DMS114 treated with DMSO at 0.1 percent for 48 hours (cell line): ENCODE measurements around the gene RBM44.

Experiments
- DNase-seq: peaks from one replicate; lab custom pipeline; 2025; ENCODE audit not compliant: unreplicated experiment; lab: John Stamatoyannopoulos, UW

Gene RBM44

GRCh38 chr2:237870754-237871651, 72.4 kb downstream of the RBM44 start:
- DNase-seq = no peak

- DNase-seq = no peak
Measured at GRCh38 chr2:237872178-237872887, 73.8 kb downstream of the RBM44 start.

GRCh38 chr2:237873421-237873831, 74.8 kb downstream of the RBM44 start:
- no peak for DNase-seq

DNA sequence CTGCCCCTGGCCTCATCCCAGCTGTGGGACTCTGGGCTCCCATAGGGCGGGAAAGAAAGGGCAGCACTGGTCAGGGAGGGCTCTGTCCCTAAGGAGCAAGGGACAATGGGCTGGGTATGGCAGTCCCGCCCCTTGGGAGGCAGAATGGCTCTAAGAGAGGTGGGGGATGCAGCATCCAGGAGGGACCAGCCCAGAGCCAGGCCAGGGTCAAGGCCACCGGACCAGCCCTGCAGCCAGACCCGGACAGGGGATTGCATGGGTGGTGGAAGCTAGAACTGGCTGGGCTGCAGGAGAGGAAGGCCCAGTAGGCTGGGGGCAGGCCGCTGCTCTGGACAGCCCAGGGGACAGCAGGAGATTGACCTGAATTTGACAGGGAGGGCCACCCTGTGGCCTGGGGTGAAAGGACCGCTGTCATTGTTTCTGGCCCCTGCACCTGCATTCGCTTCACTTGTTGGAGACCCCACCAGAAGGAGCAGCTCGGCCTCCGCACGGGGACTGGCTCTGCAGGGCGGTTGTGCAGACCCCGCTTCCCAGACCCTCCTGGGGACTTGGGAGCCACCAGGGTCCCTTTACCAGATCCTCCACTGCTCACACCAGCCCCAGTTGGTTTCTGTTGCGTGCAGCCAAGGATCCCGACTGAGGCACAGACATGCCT, 75.4 kb downstream of the RBM44 start:
- no peak for DNase-seq

DNA sequence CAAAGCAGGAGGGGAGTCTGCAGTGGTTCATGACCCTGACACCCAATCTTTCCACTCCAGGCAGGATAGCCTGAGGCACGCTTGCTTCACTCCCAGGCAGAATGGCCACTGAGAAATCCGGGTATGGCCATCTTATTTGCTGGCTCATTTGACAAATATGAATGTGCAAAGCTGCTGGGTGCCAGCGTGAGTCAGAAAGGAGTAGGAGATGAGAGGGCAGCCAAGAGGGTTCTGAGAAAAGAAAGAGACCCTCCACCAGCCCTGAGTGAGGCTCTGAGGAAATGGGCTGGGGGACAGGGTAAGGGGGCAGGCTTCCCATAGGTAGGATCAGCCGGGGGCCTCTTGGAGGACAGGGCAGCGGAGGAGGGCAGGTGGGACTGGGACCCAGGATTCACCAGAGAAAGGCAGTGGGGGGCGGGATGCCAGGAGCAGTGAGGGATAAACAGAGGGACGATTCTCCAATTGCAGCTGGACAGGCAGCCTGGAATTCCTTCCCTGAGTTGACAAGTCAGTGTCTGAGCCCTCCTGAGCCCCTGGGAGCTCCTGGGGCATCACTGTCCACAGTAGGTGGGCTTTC, 76.1 kb downstream of the RBM44 start:
- no peak for DNase-seq

DNA sequence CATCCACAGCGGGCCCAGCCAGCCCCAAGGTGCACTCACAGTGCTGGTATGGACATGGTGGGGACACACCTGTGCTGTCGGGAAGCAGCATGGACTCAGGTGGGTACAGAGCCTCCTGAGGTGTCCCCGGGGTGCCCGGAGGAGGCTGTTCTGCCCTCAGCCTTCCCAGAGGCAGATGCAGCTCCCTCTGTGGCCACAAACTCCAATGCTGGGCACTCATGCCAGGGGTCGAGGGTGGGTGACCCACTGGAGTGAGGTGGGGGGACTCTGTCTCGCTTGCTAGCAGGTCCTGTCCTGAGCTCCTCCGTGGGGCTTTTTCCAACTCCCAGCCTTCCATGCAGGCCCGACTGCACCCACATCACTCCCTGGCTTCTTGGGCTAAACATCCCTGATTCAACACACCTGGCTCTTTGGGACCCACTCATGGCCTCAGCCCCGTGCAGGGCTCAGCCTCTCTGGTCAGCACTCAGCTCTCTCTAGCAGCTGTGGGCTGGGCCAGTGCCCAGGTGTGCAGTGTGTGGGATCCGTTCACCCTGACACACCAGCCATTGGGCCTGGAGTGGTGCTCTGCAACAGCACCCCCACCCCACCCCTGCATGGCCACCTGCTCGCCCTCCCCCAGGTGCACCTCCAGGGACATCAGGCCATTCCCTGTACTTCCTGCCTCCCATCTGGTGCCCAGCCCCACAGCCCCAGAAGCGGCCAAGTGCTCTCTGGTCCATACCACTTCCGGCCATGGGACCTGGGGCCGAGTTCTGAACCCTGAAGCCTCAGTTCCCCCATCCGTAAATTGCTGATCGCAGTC, 76.9 kb downstream of the RBM44 start:
- DNase-seq = no peak

GRCh38 chr2:237876061-237876526, 77.5 kb downstream of the RBM44 start:
- no peak for DNase-seq

DNA sequence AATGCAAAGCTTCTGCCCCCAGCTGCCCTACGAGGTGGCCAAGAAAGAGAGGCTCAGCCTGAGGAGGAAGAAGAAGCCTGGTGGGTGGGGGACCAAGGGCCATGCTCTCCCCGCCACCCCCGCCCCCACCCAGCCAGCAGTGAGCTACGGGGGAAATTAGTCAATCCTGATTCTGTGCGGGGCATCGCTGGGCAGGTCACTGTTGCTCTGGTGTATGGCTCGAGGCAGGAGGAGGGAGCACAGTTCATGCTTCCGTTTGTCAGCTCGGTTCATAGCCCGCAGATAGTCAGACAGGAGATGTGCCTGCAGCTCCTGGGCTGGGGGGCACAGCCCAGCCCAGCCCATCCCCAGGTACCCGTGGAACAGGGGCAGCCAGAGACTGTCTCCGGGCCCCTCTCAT, 78.0 kb downstream of the RBM44 start:
- DNase-seq = no peak

DNA sequence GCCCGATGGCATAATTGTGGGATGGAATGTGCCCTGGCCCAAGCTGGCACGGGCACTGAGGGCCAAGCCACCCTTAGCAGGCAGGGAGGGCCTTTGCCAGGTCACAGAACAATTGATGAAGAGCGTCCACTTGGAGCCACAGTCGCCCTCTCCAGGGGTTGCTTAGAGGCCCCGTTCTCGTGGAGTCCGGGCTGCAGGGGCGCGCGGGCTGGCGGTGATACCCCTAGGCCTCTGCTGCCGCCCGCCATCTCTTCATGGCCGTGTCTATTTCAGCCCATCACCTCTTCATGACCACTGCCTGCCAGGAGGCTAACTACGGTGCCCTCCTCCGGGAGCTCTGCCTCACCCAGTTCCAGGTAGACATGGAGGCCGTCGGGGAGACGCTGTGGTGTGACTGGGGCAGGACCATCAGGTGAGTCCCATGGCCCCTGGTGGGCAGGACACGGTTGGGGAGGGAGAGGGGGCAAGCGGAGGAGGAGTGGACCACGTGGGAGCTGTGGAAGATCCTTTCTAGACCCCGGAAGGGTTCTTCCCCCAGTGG, 78.4 kb downstream of the RBM44 start:
- no peak for DNase-seq

- no peak for DNase-seq
Measured at GRCh38 chr2:237877576-237878307, 79.2 kb downstream of the RBM44 start.

DNA sequence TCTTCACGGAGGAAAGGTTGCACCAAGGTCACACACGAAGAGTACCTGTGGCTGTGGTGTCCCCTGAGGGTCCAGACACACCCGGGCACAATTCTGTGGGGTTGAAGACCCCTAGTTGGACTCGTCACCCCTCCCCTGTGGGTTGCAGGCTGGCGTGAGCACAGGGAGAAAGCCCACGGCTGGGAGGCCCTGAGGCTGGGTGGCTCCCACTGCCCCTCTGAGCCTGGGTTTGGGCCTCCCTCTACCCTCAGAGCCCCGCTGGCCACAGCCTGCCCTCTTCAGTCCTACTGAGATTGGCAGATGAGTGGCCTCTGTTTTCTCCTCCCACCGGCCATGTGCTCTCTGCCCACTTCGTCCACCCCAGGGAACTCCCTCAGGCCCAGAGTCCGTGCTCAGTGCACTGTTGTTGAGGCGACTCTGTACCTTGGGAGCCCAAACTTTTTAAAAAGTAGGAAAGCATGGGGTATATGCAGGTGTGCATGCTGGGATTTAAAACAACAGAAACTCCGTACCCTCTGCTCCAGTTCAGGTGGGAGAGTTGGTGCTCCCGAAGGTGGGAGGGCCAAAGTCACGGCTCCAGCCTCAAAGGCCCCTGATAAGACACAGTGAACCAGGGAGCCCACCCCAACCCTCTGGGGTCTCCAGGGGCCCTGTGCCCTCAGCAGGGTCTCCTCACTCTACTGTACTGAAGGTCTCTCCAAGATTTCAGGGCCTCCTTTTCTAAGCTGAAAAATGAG, 79.9 kb downstream of the RBM44 start:
- DNase-seq = no peak

GRCh38 chr2:237879058-237879430, 80.5 kb downstream of the RBM44 start:
- no peak for DNase-seq

- no peak for DNase-seq
Measured at GRCh38 chr2:237879991-237880560, 81.5 kb downstream of the RBM44 start.

- DNase-seq = no peak
Measured at GRCh38 chr2:237882510-237883481, 84.2 kb downstream of the RBM44 start.

DNA sequence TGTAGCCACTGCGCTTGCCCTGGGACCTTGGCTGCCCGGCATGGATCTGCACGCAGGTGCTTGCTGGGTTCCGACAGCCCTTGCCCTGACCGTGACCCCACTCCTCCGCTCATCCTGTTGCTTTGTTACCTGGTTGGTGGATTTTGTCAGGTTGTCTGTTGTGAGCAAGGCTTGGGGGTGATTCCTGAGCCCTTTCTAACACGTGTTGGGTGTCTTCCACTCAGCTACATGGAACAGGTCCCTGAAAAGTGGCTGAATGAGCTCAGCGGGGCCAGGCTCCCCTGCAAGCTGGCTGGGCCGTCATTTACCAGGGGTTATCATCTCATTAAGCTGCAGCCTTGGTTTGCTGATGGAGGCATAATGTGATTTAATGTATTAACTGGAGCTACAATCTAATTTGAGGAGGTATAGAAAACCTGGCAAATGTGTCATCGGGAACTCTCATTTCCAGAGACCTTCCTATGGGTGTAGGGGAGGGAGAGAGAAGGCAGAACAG, 85.4 kb downstream of the RBM44 start:
- no peak for DNase-seq

- DNase-seq = no peak
Measured at GRCh38 chr2:237884681-237885080, 86.1 kb downstream of the RBM44 start.
